NCI-H2227 (cell line): Measurements from ENCODE around the gene AGAP3.

Experiments used
- DNase-seq: peaks from one replicate; lab custom pipeline; 2025; ENCODE audit not compliant: unreplicated experiment; lab: John Stamatoyannopoulos, UW

Gene AGAP3

GRCh38 chr7:151087245-151088018 is 1.2 kb downstream of the AGAP3 start:
- peak; percentile 57 for DNase-seq

GRCh38 chr7:151088019-151088855 is 2.0 kb downstream of the AGAP3 start:
- DNase-seq = no peak

DNA sequence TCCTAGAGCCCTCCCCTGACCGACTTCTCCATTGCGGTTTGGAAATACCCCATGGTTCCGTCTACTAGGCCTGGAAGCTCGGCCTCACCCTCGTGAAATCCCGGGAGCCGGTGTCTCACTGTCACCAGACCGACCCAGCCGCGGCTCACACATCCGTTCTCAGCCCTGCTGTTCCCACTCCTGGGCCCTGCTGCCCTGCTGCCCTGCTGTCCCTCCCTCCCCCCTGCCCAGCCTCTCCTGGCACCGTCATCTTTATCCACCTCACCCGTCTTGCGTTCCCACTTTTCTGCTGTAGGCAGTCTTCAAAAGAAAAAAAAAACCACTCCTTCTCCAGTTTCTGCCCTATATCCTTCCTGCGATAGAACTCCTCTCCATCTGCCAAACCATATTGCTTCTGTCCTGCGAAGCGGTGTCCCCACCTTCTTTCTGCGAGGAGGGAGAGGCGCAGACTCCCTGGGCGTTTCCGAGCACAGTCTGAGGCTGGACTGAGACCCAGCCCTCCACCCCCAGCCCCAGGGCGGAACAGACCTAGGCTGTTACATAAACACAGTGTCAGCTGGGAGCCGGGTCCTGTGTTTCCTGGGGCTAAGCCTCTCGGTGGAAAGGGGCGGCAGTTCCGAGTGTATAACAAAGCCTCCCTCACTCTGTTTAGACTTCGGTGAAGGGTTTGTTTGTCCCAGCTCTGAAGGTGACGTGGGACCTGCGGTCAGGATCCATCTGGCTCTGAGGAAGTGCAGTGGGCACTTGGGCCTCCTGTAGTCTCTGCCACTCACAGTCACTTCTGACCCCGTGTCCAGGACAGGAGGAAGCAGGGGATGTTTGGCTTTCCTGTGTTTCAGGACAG is 2.8 kb downstream of the AGAP3 start:
- peak; percentile 52 for DNase-seq

- no peak for DNase-seq
These were observed 3.8 kb downstream of the AGAP3 start for GRCh38 chr7:151089893-151090730.

DNA sequence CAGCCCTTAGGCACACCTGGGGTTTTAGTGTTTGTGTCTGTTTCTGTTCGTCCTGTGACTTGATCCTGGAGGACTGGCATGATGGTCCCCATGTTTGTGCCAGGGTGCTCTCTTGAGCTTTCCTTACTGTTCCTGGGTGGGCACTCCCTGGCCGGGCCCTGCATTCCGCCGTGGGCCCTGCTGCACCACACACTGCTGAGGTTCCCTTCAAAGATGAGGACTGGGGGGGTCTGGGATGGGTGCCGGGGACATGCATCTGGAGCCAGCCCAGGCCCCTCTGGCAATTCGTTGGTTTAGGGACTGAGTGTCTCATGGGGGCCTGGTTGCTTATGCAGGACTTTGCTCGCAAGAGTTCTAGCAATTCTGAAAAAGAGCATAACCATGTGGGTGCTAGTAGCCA is 4.7 kb downstream of the AGAP3 start:
- no peak for DNase-seq

DNA sequence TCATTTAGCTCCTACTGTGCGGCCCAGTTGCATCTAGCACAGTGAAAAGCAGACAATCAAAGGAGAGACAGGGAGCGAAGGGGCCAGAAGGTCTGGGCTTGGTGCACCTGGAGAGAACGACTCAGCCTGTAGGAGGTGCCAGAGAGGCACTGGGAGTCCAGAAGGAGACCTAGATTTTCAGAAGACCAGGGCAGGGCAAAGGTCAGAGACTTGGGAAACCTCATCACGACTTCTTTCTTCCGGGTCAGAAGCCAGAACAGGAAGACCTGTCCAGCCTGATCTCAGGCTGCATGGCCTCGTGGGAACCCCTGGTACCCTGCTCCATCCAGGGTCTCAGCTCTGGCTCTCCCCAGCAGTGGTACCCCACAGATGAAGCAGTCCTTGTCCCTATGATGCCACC is 5.2 kb downstream of the AGAP3 start:
- peak; percentile 27 for DNase-seq

- DNase-seq = no peak
These were observed 5.7 kb downstream of the AGAP3 start for GRCh38 chr7:151091988-151092387.

- no peak for DNase-seq
These were observed 7.5 kb downstream of the AGAP3 start for GRCh38 chr7:151093748-151094147.

DNA sequence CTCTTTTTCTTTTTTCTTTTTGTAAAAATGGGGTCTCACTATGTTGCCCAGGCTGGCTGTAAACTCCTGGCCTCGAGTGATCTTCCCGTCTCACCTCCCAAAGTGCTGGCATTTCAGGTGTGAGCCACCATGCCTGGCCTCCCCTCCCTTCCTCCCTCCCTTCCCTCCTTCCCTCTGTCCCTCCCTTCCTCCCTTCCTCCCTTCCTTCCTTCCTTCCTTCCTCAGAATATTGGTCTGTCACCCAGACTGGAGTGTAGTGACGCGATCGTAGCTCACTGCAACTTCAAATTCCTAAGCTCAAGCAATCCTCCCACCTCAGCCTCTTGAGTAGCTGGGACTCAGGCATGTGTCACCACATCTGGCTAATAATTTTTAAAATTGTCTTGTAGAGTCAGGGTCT is 8.4 kb downstream of the AGAP3 start:
- no peak for DNase-seq

DNA sequence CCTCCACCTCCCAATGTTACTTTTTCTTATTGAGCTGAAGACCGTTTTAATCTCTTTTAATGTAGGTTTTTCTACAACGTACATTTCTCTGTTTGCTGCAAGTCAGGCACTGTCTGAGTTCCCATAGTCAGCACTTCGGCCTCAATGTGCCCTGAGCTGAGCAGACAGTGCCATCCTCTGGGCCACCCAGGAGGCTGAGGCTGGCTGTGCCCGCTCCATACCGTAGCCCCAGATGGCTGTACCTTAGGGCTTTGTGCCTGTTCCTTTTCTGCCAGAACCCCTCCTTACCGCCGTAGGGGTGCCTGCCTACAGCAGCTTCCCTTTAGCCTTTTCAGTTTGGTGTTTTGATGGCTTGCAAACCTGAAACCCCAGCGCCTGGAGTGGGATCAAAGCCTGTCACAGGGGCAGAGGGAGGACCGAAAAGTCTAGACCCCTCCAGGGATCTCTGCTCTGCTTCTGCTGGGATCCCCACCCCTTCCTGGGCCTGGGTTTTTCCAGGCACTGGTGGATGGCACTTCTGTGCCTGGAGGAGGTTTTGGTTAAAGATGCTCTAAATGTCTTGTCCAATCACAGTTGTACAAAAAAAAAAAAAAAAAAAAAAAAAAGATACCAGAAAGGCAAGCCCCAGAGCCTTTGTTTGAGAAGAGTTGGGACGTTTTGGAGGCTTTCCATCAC is 9.0 kb downstream of the AGAP3 start:
- DNase-seq = no peak

GRCh38 chr7:151095828-151096475 is 9.7 kb downstream of the AGAP3 start:
- no peak for DNase-seq

DNA sequence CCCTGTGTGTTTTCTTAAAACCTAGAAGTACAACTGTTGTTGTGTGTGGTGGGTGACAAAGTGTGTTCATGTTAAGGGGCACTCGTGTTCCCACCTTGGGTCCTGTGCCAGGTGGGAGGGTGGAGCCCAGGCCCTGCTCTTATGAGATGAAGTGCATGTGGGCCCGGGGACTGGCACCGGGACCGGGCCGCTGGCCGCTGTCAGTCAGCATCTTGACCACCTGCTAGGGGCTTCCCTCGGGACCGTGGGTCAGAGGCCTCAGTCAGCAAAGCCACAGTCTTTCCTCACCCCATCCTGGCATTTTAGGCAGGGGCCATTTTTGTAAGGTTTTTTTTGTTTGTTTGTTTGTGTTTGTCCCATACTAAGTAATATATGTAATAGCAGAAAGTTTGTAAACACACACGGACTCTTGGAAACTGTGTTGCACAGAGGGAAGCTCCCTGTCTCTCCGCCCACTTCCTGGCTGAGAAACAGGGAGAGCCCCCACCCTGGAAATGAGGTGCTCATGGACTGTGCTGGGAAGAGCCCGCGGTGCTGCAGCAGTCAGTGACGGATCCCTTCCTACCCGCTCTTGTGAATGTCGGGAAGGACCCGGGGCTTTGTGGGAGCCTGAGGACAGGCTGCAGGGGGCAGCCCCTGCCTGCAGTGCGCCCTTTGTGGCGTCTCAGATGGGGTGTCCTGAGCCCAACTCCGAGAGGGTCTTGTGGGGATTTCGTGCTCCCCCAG is 13.4 kb downstream of the AGAP3 start:
- DNase-seq = no peak

- no peak for DNase-seq
These were observed 14.6 kb downstream of the AGAP3 start for GRCh38 chr7:151100921-151101320.

DNA sequence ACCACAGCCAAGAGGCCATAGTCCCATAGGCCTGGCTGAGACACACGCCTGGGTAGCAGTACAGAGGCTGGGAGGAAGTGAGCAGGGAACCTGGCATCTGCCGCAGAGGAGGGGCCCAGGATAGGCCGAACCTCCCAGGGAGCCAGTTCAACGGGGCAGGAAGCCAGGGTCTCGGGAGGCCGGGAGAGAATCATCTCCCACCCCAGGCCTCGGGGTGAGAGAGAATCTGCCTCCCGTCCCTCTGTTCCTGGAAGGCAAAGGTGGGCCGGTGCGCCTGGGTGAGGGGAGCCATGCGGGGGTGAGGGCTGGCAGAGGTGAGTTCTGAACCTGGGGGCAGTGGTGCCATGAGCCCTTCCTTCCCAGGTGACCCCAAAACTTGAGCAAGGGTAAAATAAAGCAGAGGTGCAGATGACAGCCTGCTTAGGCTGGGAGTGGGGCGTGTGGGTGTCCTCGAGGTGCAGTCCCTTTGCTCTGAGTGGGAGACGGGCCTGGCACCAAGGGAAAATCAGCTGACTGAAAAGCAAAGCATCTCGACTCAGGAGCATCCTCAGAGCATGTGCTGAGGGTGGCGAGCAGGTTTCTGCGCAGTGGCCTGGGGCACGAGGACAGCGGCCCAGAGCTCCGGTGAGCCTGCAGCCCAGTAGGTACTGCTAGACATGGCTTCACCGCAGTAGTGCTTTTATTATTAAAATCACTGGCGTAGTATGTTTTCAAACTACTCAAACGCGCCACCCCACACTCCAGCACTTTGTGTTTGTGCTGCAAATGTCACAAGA is 15.5 kb downstream of the AGAP3 start:
- no peak for DNase-seq

- DNase-seq = no peak
These were observed 16.7 kb downstream of the AGAP3 start for GRCh38 chr7:151102991-151103390.

- DNase-seq = no peak
These were observed 17.7 kb downstream of the AGAP3 start for GRCh38 chr7:151103973-151104372.

DNA sequence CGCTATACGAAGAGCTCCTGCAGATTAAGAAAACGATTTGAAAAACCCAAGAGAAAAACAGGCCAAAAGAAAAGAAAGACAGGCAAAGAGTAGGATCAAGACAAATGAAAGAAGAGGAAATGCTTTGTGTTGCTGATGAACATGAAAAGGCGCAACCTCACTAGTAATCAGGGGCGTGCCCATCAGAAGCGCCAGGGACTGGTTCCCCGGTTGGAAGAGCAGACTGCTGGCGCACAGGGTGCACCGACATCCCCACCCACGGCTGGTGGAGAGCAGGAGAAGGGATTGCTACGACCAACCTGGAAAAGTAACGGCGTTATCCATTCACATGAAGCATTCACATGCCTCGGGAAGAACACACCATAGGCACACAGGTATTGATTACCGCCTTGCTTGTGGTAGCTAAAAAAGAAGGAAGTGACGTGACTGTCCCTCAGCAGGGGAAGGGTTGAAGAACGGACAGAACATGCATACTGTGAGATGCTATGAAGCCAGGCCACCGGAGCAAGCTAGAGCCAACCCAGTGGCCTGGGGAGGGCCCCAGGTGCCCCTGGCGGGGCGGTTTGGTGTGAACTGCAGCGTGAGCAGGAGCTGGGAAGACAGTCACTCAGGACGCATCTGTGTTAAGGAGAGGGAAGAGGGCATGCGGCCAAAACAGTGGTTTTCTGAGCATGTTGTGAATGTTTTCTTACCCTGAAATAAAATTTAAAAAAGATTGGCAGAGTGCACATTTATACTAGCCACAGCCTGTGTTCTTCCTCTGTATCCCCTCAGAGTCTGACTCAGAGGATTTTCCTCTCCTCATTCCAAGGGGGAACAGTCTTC is 18.3 kb downstream of the AGAP3 start:
- no peak for DNase-seq
